ENCODE results near the gene NEK4. TPM values are rescaled to one million over a fixed set of nuclear protein-coding genes. Genes with fewer than 3 reads are reported as not detected.
"Not testable (repeated sequence)": the region's sequence is repeated elsewhere in the genome, so short reads cannot be mapped to it uniquely, and the experiment has no call there.

Gene NEK4
- polyA plus RNA-seq, 3 donors = 5.3 to 6.2 (median 5.4) TPM

DNA sequence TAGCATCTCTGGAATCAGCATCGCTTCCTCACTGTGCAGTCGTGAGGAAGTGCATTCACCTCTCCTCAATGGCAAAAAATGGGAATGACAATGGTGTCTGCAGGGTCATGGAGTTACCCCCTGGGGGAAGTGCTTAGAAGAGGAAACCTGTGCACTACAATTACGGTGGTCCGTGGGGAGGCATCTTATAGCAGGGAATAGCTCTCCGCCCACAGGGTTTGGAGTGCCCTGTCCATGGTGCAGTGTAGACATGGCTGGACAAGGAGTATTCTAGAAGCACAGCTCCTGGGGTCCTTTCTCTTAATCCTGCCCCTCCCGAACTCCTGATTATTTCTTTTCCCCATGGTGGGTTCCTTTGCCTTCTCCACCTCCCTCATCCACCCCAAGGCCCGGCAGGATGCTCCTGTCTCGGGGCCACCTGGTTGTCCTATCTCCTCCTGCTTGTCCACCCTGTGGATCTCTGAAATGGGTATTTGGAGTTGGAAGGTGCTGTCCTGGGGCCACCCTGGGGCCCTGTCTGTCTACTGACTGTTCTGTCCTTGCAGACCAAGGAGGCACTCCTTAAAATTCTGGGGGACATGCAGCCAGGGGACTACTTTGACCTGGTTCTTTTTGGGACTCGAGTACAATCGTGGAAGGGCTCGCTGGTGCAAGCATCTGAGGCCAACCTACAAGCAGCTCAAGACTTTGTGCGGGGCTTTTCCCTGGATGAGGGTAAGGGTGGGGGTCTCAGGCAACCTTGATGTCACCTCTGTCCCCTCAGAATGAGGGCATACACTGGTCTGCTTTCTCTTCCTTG is 11.9 kb upstream of the NEK4 start:
- whole genome bisulfite sequencing, 3 donors = 69 to 77% (median 70%) methylated on average over 12 of the region's 12 CpGs
- no peak overlapping the region for H3K27ac ChIP-seq (ENCODE audit: low read depth, low read length)

DNA sequence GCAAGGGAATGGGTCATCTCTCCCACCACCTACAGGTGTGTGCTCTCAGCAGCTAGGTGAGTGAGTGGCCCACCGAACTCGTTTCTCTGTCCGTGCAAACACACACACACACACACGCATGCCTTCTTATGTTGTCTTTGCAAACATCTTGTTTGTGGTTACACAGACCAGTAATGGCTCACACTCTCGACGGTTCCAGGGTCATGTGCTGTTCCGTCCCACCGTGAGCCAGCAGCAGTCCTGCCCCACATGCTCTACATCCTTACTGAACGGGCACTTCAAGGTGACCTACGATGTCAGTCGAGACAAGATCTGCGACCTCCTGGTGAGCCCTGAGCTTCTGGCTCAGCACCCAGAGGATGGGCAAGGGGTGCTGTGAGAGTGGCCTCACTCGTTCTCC is 11.0 kb upstream of the NEK4 start:
- 43 to 57% (median 53%) methylated on average over 13 of the region's 13 CpGs for WGBS, 3 donors
- H3K27ac ChIP-seq (ENCODE audit: low read depth, low read length) = no peak overlapping the region

DNA sequence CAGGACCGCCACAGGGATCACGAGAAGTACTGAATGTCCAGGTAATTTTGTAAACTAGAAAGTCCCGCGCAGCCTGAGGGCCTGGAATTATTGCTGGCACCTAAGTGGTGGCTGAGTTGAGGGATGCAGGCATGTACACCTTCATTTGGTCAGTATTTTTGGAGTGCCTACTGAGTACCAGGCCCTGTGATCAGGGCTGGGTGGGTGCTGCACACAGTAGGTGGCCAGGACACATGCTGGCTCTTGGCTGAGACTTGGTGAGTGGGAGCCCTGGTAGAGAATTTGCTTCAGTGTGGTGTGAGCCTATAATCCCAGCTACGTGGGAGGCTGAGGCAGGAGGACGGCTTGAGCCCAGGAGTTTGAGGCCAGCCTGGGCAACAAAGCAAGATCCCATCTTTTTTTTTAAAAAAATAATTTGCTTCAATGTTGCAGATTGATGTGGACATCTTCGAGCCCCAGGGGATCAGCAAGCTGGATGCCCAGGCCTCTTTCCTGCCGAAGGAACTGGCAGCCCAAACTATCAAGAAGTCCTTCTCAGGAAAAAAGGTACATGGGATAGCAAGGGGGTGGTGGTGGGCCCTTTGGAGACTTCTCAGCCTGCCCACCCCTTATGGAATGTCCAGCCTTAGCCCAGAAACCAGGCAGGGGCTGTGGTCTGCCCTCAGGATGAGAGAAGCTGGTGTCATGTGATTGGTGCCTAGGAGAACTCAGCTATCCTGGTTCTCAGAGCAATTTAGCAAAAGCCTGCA is 9.3 kb upstream of the NEK4 start:
- 80 to 88% (median 84%) methylated on average over 8 of the region's 8 CpGs for WGBS, 3 donors
- no peak overlapping the region for H3K27ac ChIP-seq (ENCODE audit: low read depth, low read length)

DNA sequence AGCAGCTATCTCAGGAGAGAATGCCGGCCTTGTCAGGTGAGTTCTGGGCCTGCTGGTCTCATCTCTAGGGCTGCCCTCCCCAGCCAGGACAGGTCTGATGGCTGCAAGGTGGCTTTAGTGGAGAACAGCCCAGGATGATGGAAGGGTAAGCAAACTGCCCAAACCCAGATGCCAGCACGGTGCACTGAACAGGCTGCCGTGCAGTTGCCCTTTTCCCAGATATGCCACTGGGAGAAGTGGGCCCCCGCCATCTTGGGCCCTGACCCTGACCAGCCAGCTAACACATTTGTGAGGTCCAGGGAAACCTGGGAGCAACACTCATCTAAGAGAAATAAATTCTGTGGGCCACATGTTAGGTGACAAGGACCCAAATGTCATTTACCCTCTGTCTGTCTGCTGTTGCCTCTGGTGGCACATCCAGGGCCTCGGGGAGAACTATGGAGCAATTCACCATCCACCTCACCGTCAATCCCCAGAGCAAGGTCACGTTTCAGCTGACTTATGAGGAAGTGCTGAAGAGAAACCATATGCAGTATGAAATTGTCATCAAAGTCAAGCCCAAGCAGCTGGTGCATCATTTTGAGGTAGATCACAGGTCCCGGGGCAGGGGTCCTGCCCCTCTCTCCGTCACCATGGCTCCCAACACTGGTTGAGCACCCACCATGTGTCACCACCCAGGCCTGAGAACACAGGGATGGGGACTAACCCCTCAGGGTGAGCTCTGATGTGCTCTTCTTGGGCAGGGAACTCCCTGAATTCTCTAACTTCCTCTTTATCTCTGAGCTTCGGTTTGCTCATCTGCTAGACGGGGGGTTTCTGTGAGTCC is 8.5 kb upstream of the NEK4 start:
- no peak overlapping the region for H3K27ac ChIP-seq (ENCODE audit: low read depth, low read length)
- 69 to 80% (median 69%) methylated on average over 11 of the region's 11 CpGs for WGBS, 3 donors

DNA sequence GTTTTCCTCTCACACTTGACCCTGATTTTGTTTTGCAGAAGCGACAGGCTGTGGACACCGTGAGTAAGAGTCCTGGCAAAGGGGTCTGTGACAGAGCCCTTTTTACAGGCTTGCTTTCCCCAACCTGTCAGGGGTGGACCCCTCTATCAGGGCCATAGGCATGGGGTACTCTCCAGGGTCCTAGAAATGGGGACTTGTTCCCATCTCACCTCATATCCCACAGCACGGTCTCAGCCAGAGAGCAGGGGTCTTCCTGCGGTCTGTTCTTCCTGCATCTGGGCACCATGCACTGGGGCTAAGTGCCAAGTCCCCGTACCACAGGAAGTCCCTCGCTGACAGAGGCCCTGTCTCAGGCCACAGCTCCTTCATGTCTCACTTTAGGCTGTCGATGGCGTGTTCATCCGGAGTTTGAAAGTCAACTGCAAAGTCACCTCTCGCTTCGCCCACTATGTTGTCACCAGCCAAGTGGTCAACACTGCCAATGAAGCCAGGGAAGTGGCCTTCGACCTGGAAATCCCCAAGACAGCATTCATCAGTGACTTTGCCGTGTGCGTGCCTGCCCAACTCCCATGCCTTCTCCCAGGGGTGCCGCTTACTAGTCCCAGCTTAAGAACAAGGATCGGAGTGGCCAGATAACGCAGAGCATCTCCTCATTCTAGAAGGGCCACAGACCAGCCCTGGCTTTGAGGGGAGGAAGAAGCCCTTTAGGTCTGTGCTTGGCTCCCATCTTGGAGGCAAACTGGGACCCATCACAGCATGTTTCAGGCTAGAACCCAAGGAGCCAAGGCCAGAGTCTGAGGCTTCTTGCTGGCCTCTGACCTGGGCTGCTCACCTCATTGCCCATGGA is 7.4 kb upstream of the NEK4 start:
- 56 to 80% (median 67%) methylated on average over 17 of the region's 17 CpGs for WGBS, 3 donors
- H3K27ac ChIP-seq (ENCODE audit: low read depth, low read length) = no peak overlapping the region

DNA sequence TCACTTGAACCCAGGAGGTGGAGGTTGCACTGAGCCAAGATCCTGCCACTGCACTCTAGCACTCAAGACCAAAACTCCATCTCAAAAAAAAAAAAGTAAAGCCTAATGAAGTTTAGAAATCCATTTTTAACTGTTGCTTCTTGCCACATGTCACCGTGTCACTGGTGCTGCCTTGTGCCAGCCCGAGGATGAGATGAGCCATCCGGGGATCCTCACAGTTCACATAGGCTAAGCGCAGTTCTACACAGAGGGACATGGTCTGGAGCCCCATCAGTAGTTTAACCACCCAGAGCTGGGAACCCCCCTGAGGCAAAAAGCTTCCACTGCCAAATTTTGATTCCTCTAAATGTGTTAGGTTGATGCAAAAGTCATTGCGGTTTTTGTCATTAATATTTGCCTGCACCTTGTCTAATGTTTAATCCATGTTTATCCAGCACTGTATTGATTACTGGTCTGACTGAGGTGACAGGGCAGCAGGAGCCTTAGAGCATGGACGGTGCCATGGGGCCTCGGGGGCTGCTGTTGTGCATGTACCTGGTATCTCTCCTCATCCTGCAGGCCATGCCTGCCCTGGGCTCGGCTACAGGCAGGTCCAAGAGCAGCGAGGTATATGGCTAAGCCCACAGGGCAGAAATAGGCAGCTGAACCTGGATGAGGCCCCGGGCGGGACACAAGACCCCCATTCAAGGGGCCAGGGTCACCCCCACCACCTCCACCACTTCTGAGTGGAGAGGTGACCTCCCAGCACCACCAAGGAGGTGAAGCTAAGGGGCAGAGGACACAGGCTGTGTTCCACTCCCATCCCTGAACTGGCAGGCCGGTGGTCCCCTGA is 6.6 kb upstream of the NEK4 start, which contains the start of gene ITIH1:
TSS of gene ITIH1 (plus strand) at position 473 of the 832 bp plus-strand sequence. CDS start at position 490, 17 bp downstream.
- 65 to 90% (median 84%) methylated on average over 12 of the region's 12 CpGs for WGBS, 3 donors
- no peak within 1 kb of the TSS for H3K27ac ChIP-seq (ENCODE audit: low read depth, low read length)

DNA sequence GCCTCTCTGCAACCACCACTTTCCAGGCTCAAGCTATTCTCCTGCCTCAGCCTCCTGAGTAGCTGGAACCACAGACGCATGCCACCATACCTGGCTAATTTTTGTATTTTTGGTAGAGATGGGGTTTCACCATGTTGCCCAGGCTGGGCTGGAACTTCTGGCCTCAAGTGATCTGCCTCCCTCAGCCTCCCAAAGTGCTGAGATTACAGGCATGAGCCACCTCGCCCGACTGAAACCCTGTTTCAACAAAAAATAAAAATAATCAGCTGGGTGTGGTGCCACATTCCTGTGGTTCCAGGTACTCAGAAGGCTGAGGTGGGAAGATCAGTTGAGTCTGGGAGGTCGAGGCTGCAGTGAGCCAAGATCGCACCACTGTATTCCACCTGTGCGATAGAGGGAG is 5.7 kb upstream of the NEK4 start:
- not testable (repeated sequence) for H3K27ac ChIP-seq (ENCODE audit: low read depth, low read length)
- whole genome bisulfite sequencing, 3 donors = 77 to 89% (median 81%) methylated on average over 6 of the region's 6 CpGs

DNA sequence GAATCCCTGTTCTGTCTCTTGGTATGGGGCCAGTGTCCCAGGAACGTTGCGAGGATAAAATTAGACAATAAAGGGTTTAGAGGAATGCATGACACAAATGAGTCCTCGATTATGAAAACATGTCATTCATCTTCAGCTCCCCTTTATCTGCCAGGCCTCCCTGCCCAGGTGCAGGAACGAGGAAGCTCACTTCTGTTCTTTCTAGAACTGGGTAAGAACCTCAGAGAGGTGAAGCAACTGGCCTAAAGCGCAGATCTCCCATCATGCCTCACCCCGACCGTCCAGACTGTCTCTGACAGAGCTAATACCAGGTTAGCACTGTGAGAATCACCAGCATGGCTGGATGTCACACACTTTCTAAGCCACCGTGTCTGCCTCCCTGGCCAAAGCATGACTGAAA is 5.1 kb upstream of the NEK4 start:
- 62 to 65% (median 64%) methylated on average over 8 of the region's 8 CpGs for WGBS, 3 donors
- H3K27ac ChIP-seq (ENCODE audit: low read depth, low read length) = no peak overlapping the region

DNA sequence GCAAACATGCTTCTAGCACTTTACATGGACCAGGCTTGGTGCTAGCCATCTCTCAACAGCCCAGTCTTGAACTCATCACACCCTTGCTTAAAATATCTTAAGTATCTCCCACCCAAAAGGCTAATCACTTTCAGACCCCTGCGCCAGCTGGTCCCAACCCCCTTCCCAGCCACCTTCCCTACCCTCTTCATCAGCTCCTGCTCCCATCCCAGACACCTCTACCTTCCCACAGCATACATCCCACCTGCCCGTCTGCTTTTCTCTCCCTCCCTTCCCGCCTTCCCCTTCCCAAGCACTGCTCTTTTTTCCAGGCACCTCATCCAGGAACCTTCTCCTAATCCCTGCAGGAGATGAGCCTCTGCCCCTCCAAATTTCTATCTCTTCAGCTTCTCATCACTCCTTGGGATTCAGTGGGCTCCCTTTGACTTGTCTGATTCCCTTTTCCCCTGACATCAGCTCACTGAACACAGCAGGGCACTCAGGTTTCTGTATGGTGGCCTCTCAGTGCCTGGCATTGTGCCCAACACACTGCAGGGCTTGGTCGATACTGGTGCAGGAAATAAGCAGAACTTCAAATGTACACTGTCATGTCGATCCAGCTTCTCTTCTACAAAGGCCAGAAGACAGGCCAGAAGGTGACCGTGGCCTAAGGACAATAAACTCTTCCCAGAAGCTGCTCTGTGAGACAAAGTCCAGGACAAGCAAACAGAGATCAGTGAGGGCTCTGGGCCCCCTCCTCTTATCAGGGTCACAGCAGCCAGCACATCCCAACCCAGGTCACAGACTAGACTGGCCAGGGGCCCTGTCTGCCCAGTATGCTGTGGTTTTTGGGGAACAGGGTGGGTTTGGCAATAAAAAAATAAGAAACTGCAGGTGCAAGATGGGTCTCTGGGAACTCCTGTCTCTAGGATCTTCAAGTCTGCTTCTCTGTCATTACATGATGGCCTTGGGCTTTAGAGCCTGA is 4.4 kb upstream of the NEK4 start:
- no peak overlapping the region for H3K27ac ChIP-seq (ENCODE audit: low read depth, low read length)
- 38 to 46% (median 41%) methylated on average over 6 of the region's 6 CpGs for WGBS, 3 donors

DNA sequence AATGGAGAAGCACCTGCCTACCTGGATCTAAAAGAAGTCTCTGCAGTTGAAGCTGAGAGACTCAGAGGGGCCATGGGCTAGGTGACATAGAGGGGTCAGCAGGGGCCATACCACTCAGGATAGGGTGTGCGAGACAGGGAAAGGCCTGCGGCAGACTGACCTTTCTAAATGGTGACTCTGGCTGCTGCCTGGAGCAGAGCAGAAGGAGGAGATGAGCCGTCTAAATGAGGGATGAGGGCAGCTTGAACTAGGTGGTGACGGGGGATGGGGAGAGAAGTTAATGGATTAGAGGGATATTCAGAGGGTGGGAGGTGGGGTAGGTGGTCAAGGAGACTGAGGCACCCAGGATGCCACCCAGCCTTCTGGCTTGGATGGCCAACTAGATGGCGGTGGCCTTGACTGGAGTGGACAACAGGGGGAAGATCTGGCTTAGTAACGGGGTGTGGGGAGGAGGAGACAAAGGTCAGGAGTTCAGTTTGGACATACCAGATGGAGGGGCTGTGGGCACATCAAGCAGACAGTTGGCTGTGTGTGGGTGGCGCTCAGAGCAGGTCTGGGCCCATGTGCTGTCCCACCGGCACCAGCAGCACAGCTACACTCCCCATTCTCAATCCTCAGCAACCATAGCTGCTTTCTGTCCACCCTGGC is 3.5 kb upstream of the NEK4 start:
- 71 to 84% (median 82%) methylated on average over 8 of the region's 8 CpGs for WGBS, 3 donors

DNA sequence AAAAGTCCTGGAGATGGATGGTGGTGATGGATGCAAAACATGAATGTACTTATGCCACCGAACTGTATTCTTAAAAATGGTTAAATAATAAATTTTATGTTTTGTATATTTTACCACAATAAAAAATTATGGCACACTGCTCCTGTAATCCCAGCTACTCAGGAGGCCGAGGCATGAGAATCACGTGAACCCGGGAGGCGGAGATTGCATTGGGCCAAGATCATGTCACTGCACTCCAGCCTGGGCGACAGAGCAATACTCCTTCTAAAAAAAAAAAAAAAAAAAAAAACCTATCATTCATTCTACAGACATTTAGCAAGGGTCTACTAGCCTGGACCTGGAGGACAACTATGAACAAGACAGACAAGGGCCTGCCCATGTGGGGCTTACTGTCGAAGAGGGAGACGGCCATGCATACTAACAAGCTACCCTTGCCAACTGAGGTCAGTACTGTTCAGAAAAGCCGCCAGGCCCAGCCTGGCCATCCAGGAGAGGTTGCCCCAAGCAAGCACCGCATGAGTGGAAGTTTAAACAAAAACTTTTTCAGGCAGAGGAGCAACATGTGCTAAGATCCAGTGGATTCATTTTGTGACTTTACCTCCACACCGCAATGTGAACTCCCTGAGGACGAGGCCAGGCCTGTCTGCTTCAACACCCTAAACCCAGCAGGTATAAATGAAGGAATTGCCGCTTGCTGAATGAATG is 2.8 kb upstream of the NEK4 start:
- H3K27ac ChIP-seq (ENCODE audit: low read depth, low read length) = no peak overlapping the region
- 91 to 95% (median 94%) methylated on average over 13 of the region's 13 CpGs for WGBS, 3 donors

More for the DNA sequence above, 3.5 kb upstream of the NEK4 start:
- H3K27ac ChIP-seq (ENCODE audit: low read depth, low read length) = no peak overlapping the region

DNA sequence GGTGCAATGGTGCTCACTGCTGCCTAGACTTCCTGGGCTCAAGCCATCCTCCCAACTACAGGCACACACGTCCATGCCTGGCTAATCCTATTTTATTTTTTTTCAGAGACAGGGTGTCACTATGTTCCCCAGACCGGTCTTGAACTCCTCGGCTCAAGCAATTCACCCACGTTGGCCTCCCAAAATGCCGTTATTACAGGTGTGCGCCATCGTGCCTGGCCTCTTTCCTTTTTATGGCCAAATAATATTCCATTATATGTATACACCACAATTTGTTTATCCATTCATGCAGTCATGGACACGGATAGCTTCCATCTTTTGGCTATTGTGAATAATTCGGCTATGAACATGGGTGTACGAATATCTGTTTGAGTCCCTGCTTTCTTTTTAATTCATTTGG is 962 bp upstream of the NEK4 start:
- H3K27ac ChIP-seq (ENCODE audit: low read depth, low read length) = no peak overlapping the region
- WGBS, 3 donors = 91 to 93% (median 93%) methylated on average over 10 of the region's 10 CpGs

DNA sequence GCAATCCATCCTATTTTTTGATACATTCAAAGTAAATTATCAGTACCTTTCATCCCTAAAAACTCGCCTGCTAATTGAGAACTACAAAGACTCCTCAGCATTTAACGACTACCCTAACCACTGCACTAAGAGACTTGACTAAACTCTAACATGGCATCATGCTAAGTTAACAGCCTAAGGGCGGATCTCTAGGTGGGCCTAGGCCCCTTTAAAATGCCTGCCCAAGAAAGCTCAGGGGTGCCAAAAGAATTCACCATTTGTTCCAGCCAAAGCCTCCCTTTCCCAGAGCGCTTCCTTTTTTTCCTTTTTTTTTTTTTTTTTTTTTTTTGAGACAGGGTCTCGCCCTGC is 568 bp upstream of the NEK4 start:
- WGBS, 3 donors = 52 to 61% (median 56%) methylated on average over 5 of the region's 5 CpGs
- no peak overlapping the region for H3K27ac ChIP-seq (ENCODE audit: low read depth, low read length)

DNA sequence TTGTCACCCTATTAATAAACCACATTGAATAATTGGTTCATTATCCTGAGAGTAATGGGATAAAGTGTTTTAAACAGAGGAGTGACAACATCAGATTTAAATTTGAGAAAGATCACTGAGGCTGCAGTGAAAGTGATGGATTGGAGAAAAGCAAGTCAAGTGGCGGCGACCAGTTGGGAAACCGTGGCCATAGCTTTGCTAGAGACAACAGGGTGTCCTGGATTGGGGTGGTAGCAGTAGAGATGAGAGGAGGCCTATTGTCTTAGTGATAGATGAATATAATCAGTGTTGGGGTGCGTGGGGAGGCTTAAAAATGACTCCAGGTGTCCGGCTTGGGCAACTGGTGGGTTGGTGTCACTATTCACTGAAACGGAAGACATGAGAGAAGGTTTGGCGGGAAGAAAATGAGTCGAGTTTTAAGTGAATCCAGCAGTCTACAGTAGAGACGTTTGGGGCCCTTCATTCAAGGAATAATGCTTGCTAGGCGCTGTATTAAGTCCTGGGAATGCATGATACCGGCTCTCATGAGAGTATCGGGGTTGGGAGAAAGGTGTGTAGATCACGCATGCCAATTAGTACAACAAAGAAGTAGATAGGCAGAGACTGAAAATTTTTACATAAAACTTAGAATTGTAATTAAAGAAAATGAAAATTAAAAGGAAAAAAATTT is 819 bp downstream of the NEK4 start:
- WGBS, 3 donors = 16 to 19% (median 19%) methylated on average over 13 of the region's 13 CpGs
- H3K27ac ChIP-seq (ENCODE audit: low read depth, low read length) = no peak overlapping the region

DNA sequence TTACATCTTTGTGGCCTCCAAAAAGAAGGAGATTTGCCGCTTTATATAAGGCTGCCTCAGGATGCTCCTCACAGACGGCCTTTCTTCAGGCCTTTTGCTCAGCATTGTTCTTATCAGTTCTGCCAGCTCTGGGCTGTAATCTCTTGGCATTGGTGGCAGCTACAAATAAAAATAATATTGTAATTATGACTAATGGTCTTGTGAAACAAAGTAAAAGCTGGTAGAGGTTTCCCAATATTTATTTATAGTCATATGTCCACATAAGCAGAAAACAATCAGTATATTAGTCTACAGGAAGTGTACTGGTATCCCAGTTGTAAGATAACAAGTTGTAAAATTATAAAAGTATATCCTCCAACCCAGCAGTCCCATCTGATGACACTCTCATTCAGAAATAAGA is 7.3 kb downstream of the NEK4 start:
- 74 to 89% (median 85%) methylated on average over 2 of the region's 2 CpGs for WGBS, 3 donors
- H3K27ac ChIP-seq (ENCODE audit: low read depth, low read length) = no peak overlapping the region

All from adipose tissue (tissue), 3 donors.